Measurements from ENCODE around the gene TMEM69. TPM values are rescaled to one million over a fixed set of nuclear protein-coding genes. Genes with fewer than 3 reads are reported as not detected.
"Not testable (repeated sequence)": the region's sequence is repeated elsewhere in the genome, so short reads cannot be mapped to it uniquely, and the experiment has no call there.

TMEM69 gene
- total RNA-seq, 1 experiment from 2014 or later = 21.6 TPM

GRCh38 chr1:45673956-45674355, 14.0 kb upstream of the TMEM69 start:
- no peak for DNase-seq (ENCODE audit: low read depth)

GRCh38 chr1:45674478-45674877, 13.5 kb upstream of the TMEM69 start:
- in situ Hi-C loops (cut with HindIII; ENCODE audit: low pct_unique_long_range_greater_than_20kb, low sequenced_read_pairs) = no loop called here
- DNase-seq (ENCODE audit: low read depth) = no peak

More at GRCh38 chr1:45673956-45674355, 14.0 kb upstream of the TMEM69 start:
- in situ Hi-C loops (cut with HindIII; ENCODE audit: low pct_unique_long_range_greater_than_20kb, low sequenced_read_pairs) = no loop called here

- not testable (repeated sequence) for DNase-seq (ENCODE audit: low read depth)
- in situ Hi-C loops (cut with HindIII; ENCODE audit: low pct_unique_long_range_greater_than_20kb, low sequenced_read_pairs) = loop anchor here (25.0 kb wide), 1 partner anchor 136 kb away; the partner anchor contains the start of gene MAST2
Measured at GRCh38 chr1:45676553-45676952, 11.4 kb upstream of the TMEM69 start.

- in situ Hi-C loops (cut with HindIII; ENCODE audit: low pct_unique_long_range_greater_than_20kb, low sequenced_read_pairs) = loop anchor here (25.0 kb wide), 1 partner anchor 135 kb away; the partner anchor contains the start of gene MAST2
- no peak for DNase-seq (ENCODE audit: low read depth)
Measured at GRCh38 chr1:45677751-45678245, 10.2 kb upstream of the TMEM69 start.

- in situ Hi-C loops (cut with HindIII; ENCODE audit: low pct_unique_long_range_greater_than_20kb, low sequenced_read_pairs) = loop anchor here (25.0 kb wide), 1 partner anchor 134 kb away; the partner anchor contains the start of gene MAST2
Measured at GRCh38 chr1:45678489-45678888, 9.5 kb upstream of the TMEM69 start.

GRCh38 chr1:45679123-45679522, 8.9 kb upstream of the TMEM69 start:
- in situ Hi-C loops (cut with HindIII; ENCODE audit: low pct_unique_long_range_greater_than_20kb, low sequenced_read_pairs) = loop anchor here (25.0 kb wide), 1 partner anchor 133 kb away; the partner anchor contains the start of gene MAST2
- no peak for DNase-seq (ENCODE audit: low read depth)

More at GRCh38 chr1:45678489-45678888, 9.5 kb upstream of the TMEM69 start:
- no peak for DNase-seq (ENCODE audit: low read depth)

- in situ Hi-C loops (cut with HindIII; ENCODE audit: low pct_unique_long_range_greater_than_20kb, low sequenced_read_pairs) = loop anchor here (25.0 kb wide), 1 partner anchor 129 kb away; the partner anchor contains the start of gene MAST2
- no peak for DNase-seq (ENCODE audit: low read depth)
Measured at GRCh38 chr1:45682942-45683341, 5.0 kb upstream of the TMEM69 start.

GRCh38 chr1:45684402-45684801, 3.6 kb upstream of the TMEM69 start:
- in situ Hi-C loops (cut with HindIII; ENCODE audit: low pct_unique_long_range_greater_than_20kb, low sequenced_read_pairs) = loop anchor here (25.0 kb wide), 1 partner anchor 128 kb away; the partner anchor contains the start of gene MAST2
- DNase-seq (ENCODE audit: low read depth) = no peak

GRCh38 chr1:45685308-45686014, 2.5 kb upstream of the TMEM69 start:
- no peak for DNase-seq (ENCODE audit: low read depth)
- in situ Hi-C loops (cut with HindIII; ENCODE audit: low pct_unique_long_range_greater_than_20kb, low sequenced_read_pairs) = loop anchor here (25.0 kb wide), 1 partner anchor 127 kb away; the partner anchor contains the start of gene MAST2

- DNase-seq (ENCODE audit: low read depth) = no peak
- in situ Hi-C loops (cut with HindIII; ENCODE audit: low pct_unique_long_range_greater_than_20kb, low sequenced_read_pairs) = loop anchor here (25.0 kb wide), 1 partner anchor 126 kb away; the partner anchor contains the start of gene MAST2
Measured at GRCh38 chr1:45686015-45686287, 2.0 kb upstream of the TMEM69 start.

- in situ Hi-C loops (cut with HindIII; ENCODE audit: low pct_unique_long_range_greater_than_20kb, low sequenced_read_pairs) = loop anchor here (25.0 kb wide), 1 partner anchor 126 kb away; the partner anchor contains the start of gene MAST2
- DNase-seq (ENCODE audit: low read depth) = peak; percentile 93
Measured at GRCh38 chr1:45686288-45687013, 1.5 kb upstream of the TMEM69 start, which contains the start of gene GPBP1L1. Gene GPBP1L1, minus strand, starts transcription at chr1:45686533. Its CDS starts 27,446 bp downstream, at chr1:45659087.

- in situ Hi-C loops (cut with HindIII; ENCODE audit: low pct_unique_long_range_greater_than_20kb, low sequenced_read_pairs) = loop anchor here (25.0 kb wide), 1 partner anchor 125 kb away; the partner anchor contains the start of gene MAST2
- peak; percentile 98 for DNase-seq (ENCODE audit: low read depth)
Measured at GRCh38 chr1:45687014-45687753, 797 bp upstream of the TMEM69 start.

- in situ Hi-C loops (cut with HindIII; ENCODE audit: low pct_unique_long_range_greater_than_20kb, low sequenced_read_pairs) = loop anchor here (25.0 kb wide), 1 partner anchor 118 kb away; the partner anchor contains the start of gene MAST2
- not testable (repeated sequence) for DNase-seq (ENCODE audit: low read depth)
Measured at GRCh38 chr1:45693811-45694210, 5.8 kb downstream of the TMEM69 start.

GRCh38 chr1:45694823-45695222, 6.8 kb downstream of the TMEM69 start:
- in situ Hi-C loops (cut with HindIII; ENCODE audit: low pct_unique_long_range_greater_than_20kb, low sequenced_read_pairs) = loop anchor here (25.0 kb wide), 1 partner anchor 117 kb away; the partner anchor contains the start of gene MAST2
- DNase-seq (ENCODE audit: low read depth) = no peak

- in situ Hi-C loops (cut with HindIII; ENCODE audit: low pct_unique_long_range_greater_than_20kb, low sequenced_read_pairs) = no loop called here
- no peak for DNase-seq (ENCODE audit: low read depth)
Measured at GRCh38 chr1:45704637-45705036, 16.7 kb downstream of the TMEM69 start.

- in situ Hi-C loops (cut with HindIII; ENCODE audit: low pct_unique_long_range_greater_than_20kb, low sequenced_read_pairs) = no loop called here
- DNase-seq (ENCODE audit: low read depth) = no peak
Measured at GRCh38 chr1:45713711-45714110, 25.7 kb downstream of the TMEM69 start.

GRCh38 chr1:45716700-45717099, 28.7 kb downstream of the TMEM69 start:
- no peak for DNase-seq (ENCODE audit: low read depth)
- in situ Hi-C loops (cut with HindIII; ENCODE audit: low pct_unique_long_range_greater_than_20kb, low sequenced_read_pairs) = no loop called here

GRCh38 chr1:45717386-45717785, 29.4 kb downstream of the TMEM69 start:
- in situ Hi-C loops (cut with HindIII; ENCODE audit: low pct_unique_long_range_greater_than_20kb, low sequenced_read_pairs); DNase-seq (ENCODE audit: low read depth): not testable (repeated sequence)
